K562 treated with DMSO at 1 percent for 12 hours (cell line): ENCODE data around the gene PROCA1. TPM values are rescaled to one million over a fixed set of nuclear protein-coding genes. Genes with fewer than 3 reads are reported as not detected.

ENCODE experiments used
- total RNA-seq: library from RNA; unstranded; fragments of 300-600 nt; gene quantifications from 2 replicates; pipeline ENCODE4 v1.2.3, GENCODE V29; 2022; ENCODE audit not compliant: insufficient read depth

PROCA1 gene
- total RNA-seq, result 3.8 and 8.4 TPM in 2 replicates

GRCh38 chr17:28711723-28712031, at the start of gene PROCA1:
TSS of gene PROCA1 (minus strand) at chr17:28711888. CDS start at chr17:28711660, 228 bp downstream.

GRCh38 chr17:28743243-28744103, 31.8 kb upstream of the PROCA1 start, which contains the start of gene TRAF4:
TSS of gene TRAF4 (plus strand) at chr17:28744011. CDS start at chr17:28744113, 102 bp downstream.

GRCh38 chr17:28728364-28729200, 16.9 kb upstream of the PROCA1 start, which contains the start of gene NEK8:
TSS of gene NEK8 (plus strand) at chr17:28728788. CDS start at chr17:28728814, 26 bp downstream.

GRCh38 chr17:28726226-28726626, 14.5 kb upstream of the PROCA1 start, which contains the start of gene TLCD1:
TSS of gene TLCD1 (minus strand) at chr17:28726233. CDS start at chr17:28726097, 136 bp downstream.

GRCh38 chr17:28717578-28718332, 6.1 kb upstream of the PROCA1 start, which contains the start of gene RAB34:
TSS of gene RAB34 (minus strand) at chr17:28717868. CDS start at chr17:28717266, 602 bp downstream.

GRCh38 chr17:28661635-28662526, 49.8 kb downstream of the PROCA1 start, which contains the start of the genes SDF2 and SUPT6H:
TSS of gene SDF2 (minus strand) at chr17:28661906. CDS start at chr17:28661876, 30 bp downstream.
TSS of gene SUPT6H (plus strand) at chr17:28662205. CDS start at chr17:28673402, 11,197 bp downstream.

Other genes starting within 250 kb of the PROCA1 start
- gene SLC13A2, start 238.2 kb downstream of the PROCA1 start, total RNA-seq, result not detected in 2 replicates
- not detected in 2 replicates for gene FOXN1, start 205.5 kb downstream of the PROCA1 start, total RNA-seq
- 39.8 and 45.5 TPM in 2 replicates for gene UNC119, start 159.3 kb downstream of the PROCA1 start, total RNA-seq
- 53.7 and 110 TPM in 2 replicates for gene PIGS, start 140.4 kb downstream of the PROCA1 start, total RNA-seq
- gene ALDOC, start 135.0 kb downstream of the PROCA1 start, total RNA-seq, result 40.3 and 62.1 TPM in 2 replicates
- 98.4 and 152 TPM in 2 replicates for gene SPAG5, start 112.9 kb downstream of the PROCA1 start, total RNA-seq
- 4.1 and 22.2 TPM in 2 replicates for gene RSKR, start 97.7 kb downstream of the PROCA1 start, total RNA-seq
- gene BLTP2, start 66.7 kb downstream of the PROCA1 start, total RNA-seq, result 18.5 and 92.2 TPM in 2 replicates
- gene SDF2, start 50.0 kb downstream of the PROCA1 start, total RNA-seq, result 70.9 and 90.0 TPM in 2 replicates
- gene SUPT6H, start 49.7 kb downstream of the PROCA1 start, total RNA-seq, result 29.5 and 79.1 TPM in 2 replicates
- not detected in 2 replicates for gene RAB34, start 6.0 kb upstream of the PROCA1 start, total RNA-seq
- gene RPL23A, start 8.1 kb upstream of the PROCA1 start, total RNA-seq, result 2,324 and 3,638 TPM in 2 replicates
- gene TLCD1, start 14.3 kb upstream of the PROCA1 start, total RNA-seq, result 7.9 and 10.9 TPM in 2 replicates
- gene NEK8, start 16.9 kb upstream of the PROCA1 start, total RNA-seq, result 2.8 and 3.3 TPM in 2 replicates
- 104 and 114 TPM in 2 replicates for gene TRAF4, start 32.1 kb upstream of the PROCA1 start, total RNA-seq
- 6.6 and 34.6 TPM in 2 replicates for gene FAM222B, start 130.9 kb upstream of the PROCA1 start, total RNA-seq
- gene ERAL1, start 143.1 kb upstream of the PROCA1 start, total RNA-seq, result 74.7 and 97.3 TPM in 2 replicates
- 151 and 177 TPM in 2 replicates for gene FLOT2, start 185.8 kb upstream of the PROCA1 start, total RNA-seq
- gene DHRS13, start 191.2 kb upstream of the PROCA1 start, total RNA-seq, result 38.6 TPM in 2 replicates
- gene PHF12, start 239.6 kb upstream of the PROCA1 start, total RNA-seq, result 18.9 and 26.7 TPM in 2 replicates